C4-2B (cell line): Measurements from ENCODE around the gene CLEC16A.

ENCODE experiments used
- CTCF ChIP-seq: fragments of 450-650 bp; conservative IDR thresholded peaks from 2 replicates; pipeline ENCODE4 v1.5.1; 2017; ENCODE audit warnings: mild to moderate bottlenecking
- ZFX ChIP-seq: fragments of 450-650 bp; IDR thresholded peaks from 2 replicates; pipeline ENCODE4 v1.6.1; 2017

DNA sequence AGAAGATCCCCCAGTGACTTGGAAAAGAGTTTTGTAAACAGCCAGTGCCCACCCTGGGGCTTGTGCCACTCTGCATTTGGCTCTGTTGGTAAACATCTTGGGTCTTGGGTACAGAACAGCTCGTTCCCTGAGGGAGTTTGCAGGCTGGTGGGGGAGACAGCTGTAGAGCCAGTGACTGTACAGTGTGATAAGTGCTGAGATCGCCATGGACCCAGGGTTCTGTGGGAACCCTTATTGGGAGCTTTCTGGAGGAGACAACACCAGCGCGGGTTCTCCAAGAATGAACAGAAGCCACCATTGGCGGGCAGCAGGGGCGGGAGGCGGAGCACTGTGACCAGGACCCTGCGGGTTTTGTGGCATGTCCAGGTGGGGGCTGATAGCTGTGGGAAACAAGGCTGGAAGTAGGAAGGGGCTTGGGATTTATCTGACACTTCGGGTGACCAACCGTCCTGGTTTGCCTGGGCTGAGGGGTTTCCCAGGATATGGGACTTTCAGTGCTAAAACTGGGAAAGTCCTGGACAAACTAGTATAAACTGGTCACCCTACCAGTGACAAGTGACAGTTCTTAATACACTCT, 2.9 kb downstream of the CLEC16A start:
- TF ChIP-seq CTCF = no peak
- TF ChIP-seq ZFX = no peak
